ENCODE measurements around the gene ZFR2. TPM values are rescaled to one million over a fixed set of nuclear protein-coding genes. Genes with fewer than 3 reads are reported as not detected.

ZFR2 gene
- total RNA-seq, 1 donor from 2014 or later, result not detected

DNA sequence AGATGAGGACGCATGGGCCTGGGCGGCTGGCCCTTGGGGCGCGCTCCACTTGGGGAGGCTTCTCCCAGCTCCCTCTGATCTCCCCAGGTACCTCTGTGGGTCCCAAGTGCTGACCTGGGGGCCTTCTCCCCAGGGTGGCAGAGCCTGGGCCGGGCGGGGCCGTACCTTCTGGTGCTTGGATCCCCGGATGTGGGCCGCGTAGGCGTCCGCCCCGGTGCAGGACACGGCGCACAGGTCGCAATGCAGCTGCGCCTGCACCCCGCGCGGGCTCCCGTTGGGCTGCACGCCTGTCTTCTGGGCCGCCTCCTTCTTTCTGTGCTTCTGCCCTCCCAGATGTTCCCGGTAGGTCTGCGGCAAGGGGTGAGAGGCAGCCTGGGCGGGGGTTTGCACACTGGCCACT is 41.5 kb downstream of the ZFR2 start:
- no peak for TF ChIP-seq POLR2A (IDR thresholded peaks at IDR 0.05)
- no peak for DNase-seq (ENCODE audit: extremely low spot score in 2 of 2)
- Histone ChIP-seq H3K9me3 (no peaks in the 10 kb centered on the region), H3K4me1 (no peaks in the 10 kb centered on the region), H3K36me3 (no peaks in the 10 kb centered on the region), H3K27me3 (no peaks in the 10 kb centered on the region), H3K4me3 (no peak overlapping the region), H3K27ac (no peak overlapping the region)
- intact Hi-C loops (cut with DNase I), result no loop called here

- no peak for DNase-seq (ENCODE audit: extremely low spot score in 2 of 2)
- H3K27ac ChIP-seq, result no peak overlapping the region
- no peaks in the 10 kb centered on the region for H3K9me3 ChIP-seq
- no peak overlapping the region for H3K4me3 ChIP-seq
- no peaks in the 10 kb centered on the region for H3K4me1 ChIP-seq
- no peaks in the 10 kb centered on the region for H3K27me3 ChIP-seq
- intact Hi-C loops (cut with DNase I), result no loop called here
- H3K36me3 ChIP-seq, result no peaks in the 10 kb centered on the region
- TF ChIP-seq POLR2AphosphoS5 (IDR thresholded peaks at IDR 0.05; ENCODE audit: insufficient read depth in 1 of 2, low read depth in 1 of 2), result no peak
- no peak for TF ChIP-seq CTCF (IDR thresholded peaks at IDR 0.05)
- no peak for TF ChIP-seq POLR2A (IDR thresholded peaks at IDR 0.05)
These were observed 42.7 kb downstream of the ZFR2 start for GRCh38 chr19:3826163-3826562.

GRCh38 chr19:3825286-3825956 is 43.4 kb downstream of the ZFR2 start:
- intact Hi-C loops (cut with DNase I), result no loop called here

DNA sequence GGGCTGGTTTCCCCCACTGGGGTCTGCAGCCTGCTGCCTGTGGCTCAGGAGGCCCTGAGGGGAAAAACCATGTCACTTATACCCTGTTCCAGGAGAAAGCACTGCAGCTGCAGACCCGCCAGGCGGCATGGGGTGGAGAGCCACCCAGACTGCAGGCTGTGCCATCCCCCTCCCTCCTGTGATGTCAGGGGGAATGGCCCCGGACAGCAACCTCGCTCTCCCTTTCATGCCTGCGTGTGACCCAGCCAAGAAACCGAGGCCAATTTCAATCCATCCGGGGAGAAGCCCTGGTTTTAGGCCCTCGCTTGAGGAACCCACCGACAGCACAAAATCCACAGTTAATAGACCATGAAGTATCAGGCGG is 45.5 kb downstream of the ZFR2 start:
- DNase-seq (ENCODE audit: extremely low spot score in 2 of 2), result no peak
- no peaks in the 10 kb centered on the region for H3K36me3 ChIP-seq
- no peak overlapping the region for H3K4me3 ChIP-seq
- no peaks in the 10 kb centered on the region for H3K27me3 ChIP-seq
- no peak for TF ChIP-seq CTCF (IDR thresholded peaks at IDR 0.05)
- TF ChIP-seq POLR2AphosphoS5 (IDR thresholded peaks at IDR 0.05; ENCODE audit: insufficient read depth in 1 of 2, low read depth in 1 of 2), result no peak
- no peak for TF ChIP-seq POLR2A (IDR thresholded peaks at IDR 0.05)
- no peaks in the 10 kb centered on the region for H3K4me1 ChIP-seq
- no peak overlapping the region for H3K27ac ChIP-seq
- intact Hi-C loops (cut with DNase I), result no loop called here
- H3K9me3 ChIP-seq, result no peaks in the 10 kb centered on the region

More at GRCh38 chr19:3825286-3825956, 43.4 kb downstream of the ZFR2 start:
- no peaks in the 10 kb centered on the region for H3K4me1 ChIP-seq
- H3K27me3 ChIP-seq, result no peaks in the 10 kb centered on the region
- no peaks in the 10 kb centered on the region for H3K9me3 ChIP-seq
- no peak for DNase-seq (ENCODE audit: extremely low spot score in 2 of 2)
- H3K36me3 ChIP-seq, result no peaks in the 10 kb centered on the region
- no peak overlapping the region for H3K27ac ChIP-seq
- TF ChIP-seq CTCF (IDR thresholded peaks at IDR 0.05) (no peak), POLR2AphosphoS5 (IDR thresholded peaks at IDR 0.05; ENCODE audit: insufficient read depth in 1 of 2, low read depth in 1 of 2) (no peak), POLR2A (IDR thresholded peaks at IDR 0.05) (no peak)
- no peak overlapping the region for H3K4me3 ChIP-seq

DNA sequence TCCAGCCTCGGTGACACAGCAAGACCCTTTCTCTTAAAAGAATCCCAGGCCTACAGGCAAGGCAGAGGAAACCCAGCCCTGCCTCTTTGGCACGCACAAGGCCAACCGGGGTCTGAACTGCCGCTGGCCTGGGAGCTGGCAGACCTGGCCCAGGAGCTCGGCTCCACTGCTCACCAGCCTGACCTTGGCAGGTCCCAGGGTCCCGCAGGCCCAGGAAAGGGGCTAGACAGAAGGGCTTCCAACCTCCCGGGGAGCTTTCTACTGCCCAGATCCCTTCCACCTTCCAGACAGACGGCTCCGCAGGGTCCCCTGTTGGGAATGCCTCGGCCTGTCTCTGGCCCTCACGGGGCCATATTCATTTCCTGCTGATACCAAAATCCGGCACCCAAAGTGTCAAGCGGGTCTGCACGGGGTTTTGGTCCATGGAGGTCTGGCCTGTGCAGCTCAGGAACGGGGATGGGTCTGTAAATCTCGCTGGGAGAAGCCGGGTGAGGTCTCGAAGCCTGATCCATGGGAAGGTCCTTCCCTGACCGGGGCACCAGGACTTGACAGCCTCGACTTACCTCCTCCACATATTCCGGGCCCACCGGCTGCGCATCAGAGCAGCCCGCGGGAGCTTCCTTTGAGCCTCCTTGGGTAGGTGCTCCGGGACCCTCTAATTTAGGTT is 46.0 kb downstream of the ZFR2 start:
- Histone ChIP-seq H3K4me3 (no peak overlapping the region), H3K36me3 (no peaks in the 10 kb centered on the region), H3K27me3 (no peaks in the 10 kb centered on the region), H3K9me3 (no peaks in the 10 kb centered on the region), H3K27ac (no peak overlapping the region), H3K4me1 (no peaks in the 10 kb centered on the region)
- no peak for DNase-seq (ENCODE audit: extremely low spot score in 2 of 2)
- intact Hi-C loops (cut with DNase I), result no loop called here
- TF ChIP-seq POLR2A (IDR thresholded peaks at IDR 0.05) (no peak), POLR2AphosphoS5 (IDR thresholded peaks at IDR 0.05; ENCODE audit: insufficient read depth in 1 of 2, low read depth in 1 of 2) (no peak), CTCF (IDR thresholded peaks at IDR 0.05) (no peak)
